Activated CD8-positive, alpha-beta memory T cell treated with anti-CD3 and anti-CD28 coated beads, Interleukin-2, amount 50 U/mL, for 48 hours (primary cell): Measurements from ENCODE around the gene GCC2.
"Not testable (repeated sequence)": the region's sequence is repeated elsewhere in the genome, so short reads cannot be mapped to it uniquely, and the experiment has no call there.

ENCODE experiments used
- DNase-seq: peaks from one replicate; pipeline ENCODE4 v3.0.0-alpha.2; 2020

The GCC2 gene

DNA sequence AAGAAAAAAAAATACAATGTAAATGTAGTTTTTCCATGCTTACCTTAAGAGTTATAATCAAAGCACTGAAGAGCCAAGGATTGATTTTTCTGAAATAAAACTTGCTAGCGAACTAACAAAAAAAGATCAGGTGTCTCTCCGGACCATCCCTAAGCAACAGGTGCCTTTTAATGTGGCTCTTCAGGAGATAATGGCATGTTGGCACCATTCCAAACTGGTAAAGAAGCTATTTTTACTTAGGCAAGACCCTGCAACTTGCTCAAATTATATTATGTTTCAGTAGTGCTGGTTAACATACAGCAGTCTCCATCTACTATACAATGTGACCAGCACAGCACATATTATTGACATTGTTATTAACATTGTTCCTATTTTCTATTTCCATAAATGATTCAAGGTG is 2.3 kb upstream of the GCC2 start:
- DNase-seq: no peak

GRCh38 chr2:108447947-108448677 is 894 bp upstream of the GCC2 start:
- DNase-seq: no peak

DNA sequence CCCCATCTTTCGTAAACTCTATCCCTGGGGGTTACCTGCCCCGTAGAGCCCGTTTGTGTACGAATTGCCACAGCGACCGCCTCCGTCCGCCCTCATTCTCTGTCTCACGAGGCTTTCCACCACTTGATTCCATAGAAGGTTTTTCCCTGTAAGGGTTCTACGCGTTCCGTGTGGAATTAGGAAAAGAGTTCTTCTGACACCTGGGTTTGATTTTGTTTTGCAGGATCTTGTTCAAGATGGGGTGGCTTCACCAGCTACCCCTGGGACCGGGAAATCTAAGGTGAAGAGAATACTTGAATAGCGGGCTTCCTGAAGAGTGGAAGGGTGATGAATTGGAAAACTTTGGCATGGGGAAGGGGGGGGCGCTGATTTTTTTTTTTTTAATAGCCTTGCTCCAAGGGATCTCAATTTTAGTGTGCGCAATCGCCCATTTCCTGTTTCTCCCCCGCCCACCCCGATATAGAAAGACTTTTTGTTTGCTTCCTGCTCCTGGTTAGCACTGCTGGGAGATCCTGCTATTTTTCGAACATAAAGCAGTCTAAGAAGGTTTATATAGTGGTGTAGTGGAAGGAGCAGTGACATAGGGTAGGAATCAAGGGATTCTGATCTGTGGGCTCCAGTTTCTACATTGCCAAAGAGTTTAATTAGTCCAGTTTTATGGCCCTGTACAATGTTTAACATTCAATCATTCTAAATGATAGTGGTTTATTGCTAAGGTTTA is 564 bp downstream of the GCC2 start:
- no peak for DNase-seq

DNA sequence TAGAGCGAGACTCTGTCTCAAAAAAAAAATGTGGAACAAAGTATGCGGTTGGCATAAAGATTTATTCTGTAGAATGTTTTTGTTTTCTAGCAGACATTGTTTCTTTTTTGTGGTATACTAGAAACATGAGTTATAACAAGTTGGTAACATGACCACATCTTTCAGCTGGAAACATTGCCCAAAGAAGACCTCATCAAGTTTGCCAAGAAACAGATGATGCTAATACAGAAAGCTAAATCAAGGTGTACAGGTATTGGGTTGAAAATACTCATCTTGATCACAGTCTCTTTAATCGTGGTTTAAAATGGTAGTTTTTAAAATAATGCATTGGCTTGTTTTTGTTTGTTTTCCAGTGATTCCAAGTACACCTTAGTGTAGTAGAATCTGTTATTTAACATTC is 1.9 kb downstream of the GCC2 start:
- DNase-seq: no peak

DNA sequence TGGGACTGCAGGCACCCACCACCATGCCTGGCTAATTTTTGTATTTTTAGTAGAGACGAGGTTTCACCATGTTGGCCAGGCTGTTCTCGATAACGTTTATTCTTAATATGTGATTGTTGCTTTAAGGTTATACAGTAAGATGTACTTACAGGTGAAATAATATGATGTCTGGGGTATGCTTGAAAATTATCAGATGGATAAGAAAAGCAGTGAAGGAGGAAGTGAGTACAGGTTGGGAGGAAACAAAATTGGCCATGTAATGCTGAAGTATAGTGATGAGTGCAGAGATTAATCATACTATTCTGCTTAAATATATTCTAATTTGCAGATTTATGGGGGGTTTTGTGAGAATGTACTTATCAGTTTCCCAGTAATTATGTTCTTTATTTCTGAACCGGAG is 3.0 kb downstream of the GCC2 start:
- DNase-seq: no peak

DNA sequence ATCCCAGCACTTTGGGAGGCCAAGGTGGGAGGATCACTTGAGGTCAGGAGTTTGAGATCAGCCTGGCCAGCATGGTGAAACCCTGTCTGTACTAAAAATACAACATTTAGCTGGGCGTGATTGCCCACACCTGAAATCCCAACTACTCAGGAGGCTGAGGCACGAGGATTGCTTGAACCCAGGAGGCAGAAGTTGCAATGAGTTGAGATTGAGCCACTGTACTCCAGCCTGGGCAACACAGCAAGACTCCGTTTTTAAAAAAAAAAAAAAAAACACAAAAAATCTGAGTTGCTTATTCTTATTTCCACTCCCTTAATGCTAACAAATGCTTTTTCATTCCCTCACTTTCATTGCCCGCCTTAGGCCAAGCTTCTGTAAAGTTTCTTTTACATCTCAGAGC is 4.5 kb downstream of the GCC2 start:
- not testable (repeated sequence) for DNase-seq

GRCh38 chr2:108454440-108454839 is 5.4 kb downstream of the GCC2 start:
- DNase-seq: no peak

DNA sequence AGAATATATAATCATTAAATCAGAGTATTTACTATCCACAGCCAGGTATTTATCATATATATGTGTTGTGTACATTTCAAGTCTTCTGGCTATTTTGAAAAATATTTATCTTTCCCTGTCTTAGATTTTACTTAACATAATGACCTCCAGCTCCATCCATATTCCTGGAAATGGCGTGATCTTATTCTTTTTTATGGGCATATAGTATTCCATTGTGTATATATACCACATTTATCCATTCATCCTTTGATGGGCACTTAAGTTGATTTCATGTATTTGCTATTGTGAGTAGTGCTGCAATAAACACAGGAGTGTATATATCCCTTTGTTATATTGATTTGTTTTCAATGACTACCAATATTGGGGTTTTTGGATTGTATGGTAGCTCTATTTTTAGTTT is 6.6 kb downstream of the GCC2 start:
- DNase-seq: no peak

- no peak for DNase-seq
Observed at GRCh38 chr2:108458082-108458481, 9.1 kb downstream of the GCC2 start.

DNA sequence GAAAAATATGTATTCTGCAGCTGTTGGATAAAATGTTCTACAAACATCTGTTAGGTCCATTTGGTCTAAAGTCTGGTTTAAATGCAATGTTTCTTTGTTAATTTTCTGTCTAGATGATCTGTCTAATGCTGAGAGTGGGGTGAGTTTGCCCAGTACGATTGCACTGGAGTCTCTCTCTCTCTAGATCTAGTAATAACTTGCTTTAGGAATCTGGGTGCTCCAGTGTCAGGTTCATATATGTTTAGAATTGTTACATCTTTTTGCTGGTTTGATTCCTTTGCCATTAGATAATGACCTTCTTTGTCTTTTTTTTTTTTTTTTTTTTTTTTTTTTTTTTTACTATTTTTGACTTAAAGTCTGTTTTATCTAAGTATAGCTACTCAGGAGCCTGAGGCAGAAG is 10.4 kb downstream of the GCC2 start:
- DNase-seq: no peak

DNA sequence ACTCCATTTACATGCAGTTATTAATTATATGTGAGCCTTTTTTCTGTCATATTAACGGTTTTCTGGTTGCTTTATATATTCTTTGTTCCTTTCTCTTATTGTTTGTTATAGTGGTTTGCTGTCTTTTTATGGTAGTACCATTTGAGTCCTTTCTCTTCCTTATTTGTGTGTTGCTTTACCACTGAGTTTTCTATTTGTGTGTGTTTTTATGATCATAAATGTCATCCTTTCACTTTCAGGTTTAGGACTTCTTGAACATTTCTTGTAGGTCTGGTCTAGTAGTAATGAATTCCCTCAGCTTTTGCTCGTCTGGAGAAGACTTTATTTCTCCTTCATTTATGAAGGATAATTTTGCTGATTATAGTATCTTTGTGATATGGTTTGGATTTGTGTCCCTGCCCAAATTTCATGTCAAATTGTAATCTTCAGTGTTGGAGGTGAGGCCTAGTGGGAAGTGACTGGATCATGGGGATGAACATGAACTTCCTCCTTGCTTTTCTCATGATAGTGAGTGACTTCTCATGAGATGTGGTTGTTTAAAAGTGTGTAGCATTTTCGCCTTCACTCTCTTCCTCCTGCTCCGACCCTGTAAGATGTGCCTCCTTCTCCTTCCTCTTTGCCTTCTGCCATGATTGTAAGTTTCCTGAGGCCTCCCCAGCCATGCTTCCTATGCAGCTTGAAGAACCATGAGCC is 11.5 kb downstream of the GCC2 start:
- no peak for DNase-seq

GRCh38 chr2:108477099-108477498 is 28.1 kb downstream of the GCC2 start:
- no peak for DNase-seq

DNA sequence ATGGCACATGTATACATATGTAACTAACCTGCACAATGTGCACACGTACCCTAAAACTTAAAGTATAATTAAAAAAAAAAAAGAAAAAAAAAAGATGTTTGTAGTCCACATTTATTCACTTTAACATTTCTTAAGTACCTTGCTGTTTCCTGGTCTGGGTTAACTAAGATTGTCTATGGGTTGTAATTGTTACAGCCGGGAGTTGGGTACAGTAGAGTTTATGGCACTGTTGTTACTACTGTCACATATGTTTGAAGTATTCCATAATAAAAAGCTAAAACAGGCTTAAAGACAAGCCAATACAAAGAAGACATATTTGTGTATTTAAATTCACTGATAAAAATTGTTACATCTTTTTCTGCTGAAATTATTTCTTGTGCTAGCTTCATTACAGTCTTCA is 36.2 kb downstream of the GCC2 start:
- no peak for DNase-seq

- no peak for DNase-seq
Observed at GRCh38 chr2:108490506-108491122, 41.6 kb downstream of the GCC2 start.

DNA sequence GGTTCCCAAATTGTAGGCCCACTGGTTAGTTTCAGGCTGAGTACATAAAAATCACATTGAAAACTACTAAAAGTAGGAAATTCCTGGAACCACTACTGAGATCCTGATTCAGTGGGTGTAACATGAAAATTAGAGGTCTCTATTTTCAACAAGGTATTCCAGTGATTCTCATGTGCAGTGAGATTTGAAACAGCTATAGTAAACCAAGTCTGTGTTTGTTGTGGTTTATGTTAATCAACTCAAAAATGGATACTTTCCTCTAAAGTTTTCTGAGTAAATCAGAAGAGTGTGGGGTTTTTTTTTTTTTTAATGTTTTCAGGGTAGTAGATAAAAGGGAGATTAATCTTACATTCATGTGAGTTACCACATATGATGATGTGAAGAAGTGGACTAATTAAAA is 42.8 kb downstream of the GCC2 start:
- DNase-seq: no peak

DNA sequence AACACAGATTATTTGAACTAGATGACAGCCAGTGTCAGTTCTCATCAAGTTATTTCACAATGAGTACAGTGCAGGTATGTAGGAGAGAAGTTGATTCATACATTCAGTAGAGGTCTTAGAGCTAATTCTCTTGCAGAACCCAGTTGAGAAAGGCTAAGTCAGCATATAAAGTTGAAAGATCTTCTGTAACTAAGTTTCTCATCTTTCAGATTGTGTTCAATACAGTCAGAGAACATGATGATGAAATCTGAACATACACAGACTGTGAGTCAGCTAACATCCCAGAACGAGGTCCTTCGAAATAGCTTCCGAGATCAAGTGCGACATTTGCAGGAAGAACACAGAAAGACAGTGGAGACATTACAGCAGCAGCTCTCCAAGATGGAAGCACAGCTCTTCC is 43.4 kb downstream of the GCC2 start:
- DNase-seq: no peak

DNA sequence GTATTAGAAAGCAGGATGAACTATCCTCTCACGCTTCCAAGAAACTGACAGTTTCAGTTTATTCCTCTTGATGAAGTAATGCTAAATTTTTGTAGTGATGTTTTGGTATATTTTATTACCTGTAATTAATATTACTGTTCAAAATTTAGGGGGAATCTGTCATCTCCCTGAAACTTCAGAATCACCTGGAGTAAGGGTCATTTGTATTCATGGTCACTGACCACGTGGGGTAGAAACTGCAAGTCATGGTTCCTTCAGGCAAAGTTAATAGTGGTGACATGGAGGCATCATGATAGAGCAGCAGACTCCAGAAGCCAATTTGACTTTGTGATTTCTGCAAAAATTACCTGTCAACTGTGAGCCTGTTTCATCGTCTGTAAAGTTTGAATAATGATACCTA is 47.2 kb downstream of the GCC2 start:
- not testable (repeated sequence) for DNase-seq

- DNase-seq: not testable (repeated sequence)
Observed at GRCh38 chr2:108507620-108508019, 58.6 kb downstream of the GCC2 start.

DNA sequence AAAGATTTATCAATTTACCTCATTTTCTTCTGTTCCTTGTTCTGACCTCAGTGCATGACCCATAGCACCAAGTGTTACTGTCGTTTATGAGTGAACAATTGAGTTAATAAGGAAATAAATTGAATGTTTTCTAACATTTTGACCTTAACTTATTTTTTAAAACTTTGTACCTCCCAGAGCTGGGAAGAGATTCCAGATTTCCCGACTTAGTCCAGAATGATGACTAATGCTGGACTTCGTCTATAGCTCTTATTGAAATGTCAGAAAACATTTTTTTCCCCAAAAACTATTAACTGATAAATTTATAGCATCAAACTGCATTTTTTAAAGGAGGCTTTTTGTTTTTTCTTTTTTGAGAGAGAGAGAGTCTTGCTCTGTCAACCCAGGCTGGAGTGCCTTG is 63.4 kb downstream of the GCC2 start:
- DNase-seq: not testable (repeated sequence)

- DNase-seq: not testable (repeated sequence)
Observed at GRCh38 chr2:108514478-108514877, 65.5 kb downstream of the GCC2 start.

GRCh38 chr2:108524688-108525087 is 75.7 kb downstream of the GCC2 start:
- not testable (repeated sequence) for DNase-seq

GRCh38 chr2:108525258-108525657 is 76.3 kb downstream of the GCC2 start:
- not testable (repeated sequence) for DNase-seq

DNA sequence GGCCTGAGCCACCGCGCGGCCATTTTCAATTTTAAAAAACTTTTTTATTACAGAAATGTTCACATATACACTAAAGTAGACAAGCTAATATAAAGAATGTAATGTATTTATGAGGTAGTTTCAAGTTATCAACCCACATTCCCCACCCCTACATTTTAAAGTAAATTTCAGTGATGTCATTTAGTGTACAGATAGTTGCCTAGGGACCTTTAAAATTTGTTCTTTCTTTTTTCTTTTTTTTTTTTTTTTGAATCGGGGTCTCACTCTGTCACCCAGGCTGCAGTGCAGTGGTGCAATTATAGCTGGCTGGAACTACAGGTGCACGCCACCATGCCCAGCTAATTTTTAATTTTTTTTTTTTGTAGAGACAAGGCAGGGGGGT is 82.7 kb downstream of the GCC2 start:
- DNase-seq: no peak
